ENCODE measurements around the gene LAMA1. TPM values are rescaled to one million over a fixed set of nuclear protein-coding genes. Genes with fewer than 3 reads are reported as not detected.
A peak's percentile ranks its signal among the peaks of the same experiment; 100 is the strongest.

Gene LAMA1
- total RNA-seq, 4 donors from 2014 or later, result 0.48 to 2.9 (median 2.6) TPM; not detected in 1

- Histone ChIP-seq H3K27ac (no peak overlapping the region), H3K4me1 (no peaks in the 10 kb centered on the region), H3K27me3 (no peaks in the 10 kb centered on the region), H3K9me3 (no peaks in the 10 kb centered on the region), H3K4me3 (no peak overlapping the region), H3K36me3 (no peaks in the 10 kb centered on the region)
- peak; percentile 66 for DNase-seq
- intact Hi-C loops (cut with DNase I; ENCODE audit: low total_unique reads), result no loop called here
- 51 to 79% methylated on average over 4 to 16 of the region's 16 CpGs for WGBS, 2 donors (ENCODE audit: low coverage in 1 of 2)
- no peak for TF ChIP-seq EP300 (IDR thresholded peaks at IDR 0.05; ENCODE audit: low read depth)
- TF ChIP-seq, protein P1, sequence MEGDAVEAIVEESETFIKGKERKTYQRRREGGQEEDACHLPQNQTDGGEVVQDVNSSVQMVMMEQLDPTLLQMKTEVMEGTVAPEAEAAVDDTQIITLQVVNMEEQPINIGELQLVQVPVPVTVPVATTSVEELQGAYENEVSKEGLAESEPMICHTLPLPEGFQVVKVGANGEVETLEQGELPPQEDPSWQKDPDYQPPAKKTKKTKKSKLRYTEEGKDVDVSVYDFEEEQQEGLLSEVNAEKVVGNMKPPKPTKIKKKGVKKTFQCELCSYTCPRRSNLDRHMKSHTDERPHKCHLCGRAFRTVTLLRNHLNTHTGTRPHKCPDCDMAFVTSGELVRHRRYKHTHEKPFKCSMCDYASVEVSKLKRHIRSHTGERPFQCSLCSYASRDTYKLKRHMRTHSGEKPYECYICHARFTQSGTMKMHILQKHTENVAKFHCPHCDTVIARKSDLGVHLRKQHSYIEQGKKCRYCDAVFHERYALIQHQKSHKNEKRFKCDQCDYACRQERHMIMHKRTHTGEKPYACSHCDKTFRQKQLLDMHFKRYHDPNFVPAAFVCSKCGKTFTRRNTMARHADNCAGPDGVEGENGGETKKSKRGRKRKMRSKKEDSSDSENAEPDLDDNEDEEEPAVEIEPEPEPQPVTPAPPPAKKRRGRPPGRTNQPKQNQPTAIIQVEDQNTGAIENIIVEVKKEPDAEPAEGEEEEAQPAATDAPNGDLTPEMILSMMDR (IDR thresholded peaks at IDR 0.05), result peak; percentile 47 to 91 (median 66)
- in situ Hi-C loops (cut with MboI; ENCODE audit: low pct_ligation_motif_present in 1 of 4, low pct_unique_long_range_greater_than_20kb in 1 of 4, low sequenced_read_pairs in 3 of 4), result loop anchor here in 2 of 4 donors (5.0 to 25.0 kb wide), 3 partner anchors 100 to 485 kb away; no protein-coding TSS in a partner anchor
These were observed 95.4 kb downstream of the LAMA1 start for GRCh38 chr18:7021994-7022840.

DNA sequence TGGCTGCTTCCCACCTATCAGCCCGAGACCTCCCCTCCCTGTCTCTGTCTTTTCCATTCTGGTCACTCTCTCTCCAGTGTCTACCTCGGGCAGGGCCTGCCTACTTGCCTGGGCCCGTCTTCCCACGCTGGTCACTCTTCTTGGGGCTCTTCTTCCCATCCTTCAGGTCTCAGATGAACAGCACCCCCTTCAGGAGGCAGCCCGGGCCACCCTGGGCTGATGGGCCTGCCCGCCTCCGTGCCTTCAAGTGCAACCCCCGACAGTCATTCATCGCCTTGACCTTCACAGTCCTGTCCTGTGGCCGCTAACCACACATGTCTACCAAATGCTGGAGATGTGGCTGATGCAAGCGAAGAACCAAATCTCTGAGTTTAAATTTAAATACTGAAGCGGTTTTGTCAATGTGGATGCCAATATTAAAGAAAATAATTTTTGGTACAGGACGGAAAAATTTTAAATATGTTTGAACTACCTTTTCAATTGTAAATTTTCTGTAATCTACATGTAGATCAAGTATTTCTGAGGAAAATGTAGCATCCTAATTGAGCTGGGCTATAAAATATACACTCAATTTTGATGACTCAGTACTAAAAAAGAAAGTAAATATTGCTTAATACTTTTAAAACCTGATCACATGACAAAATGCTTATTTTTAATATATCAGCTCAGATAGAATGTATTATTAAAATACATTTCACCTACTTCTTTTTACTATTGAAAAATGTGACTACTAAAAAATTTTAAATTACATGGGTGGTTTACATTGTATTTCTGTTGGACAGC, 96.4 kb downstream of the LAMA1 start:
- no peak overlapping the region for H3K4me3 ChIP-seq
- WGBS, 2 donors (ENCODE audit: low coverage in 1 of 2), result 87 to 90% methylated on average over 5 to 13 of the region's 13 CpGs
- no peaks in the 10 kb centered on the region for H3K27me3 ChIP-seq
- in situ Hi-C loops (cut with MboI; ENCODE audit: low pct_ligation_motif_present in 1 of 4, low pct_unique_long_range_greater_than_20kb in 1 of 4, low sequenced_read_pairs in 3 of 4), result loop anchor here in 2 of 4 donors (5.0 to 25.0 kb wide), 3 partner anchors 99 to 484 kb away; no protein-coding TSS in a partner anchor
- no peak overlapping the region for H3K27ac ChIP-seq
- no peak for DNase-seq
- H3K4me1 ChIP-seq, result no peaks in the 10 kb centered on the region
- intact Hi-C loops (cut with DNase I; ENCODE audit: low total_unique reads), result no loop called here
- no peak for TF ChIP-seq POLR2AphosphoS5 (IDR thresholded peaks at IDR 0.05)
- TF ChIP-seq POLR2A (IDR thresholded peaks at IDR 0.05), result no peak
- TF ChIP-seq, protein P1 (IDR thresholded peaks at IDR 0.05), result no peak
- no peak for TF ChIP-seq EP300 (IDR thresholded peaks at IDR 0.05; ENCODE audit: low read depth)
- H3K36me3 ChIP-seq, result no peaks in the 10 kb centered on the region
- H3K9me3 ChIP-seq, result no peaks in the 10 kb centered on the region

DNA sequence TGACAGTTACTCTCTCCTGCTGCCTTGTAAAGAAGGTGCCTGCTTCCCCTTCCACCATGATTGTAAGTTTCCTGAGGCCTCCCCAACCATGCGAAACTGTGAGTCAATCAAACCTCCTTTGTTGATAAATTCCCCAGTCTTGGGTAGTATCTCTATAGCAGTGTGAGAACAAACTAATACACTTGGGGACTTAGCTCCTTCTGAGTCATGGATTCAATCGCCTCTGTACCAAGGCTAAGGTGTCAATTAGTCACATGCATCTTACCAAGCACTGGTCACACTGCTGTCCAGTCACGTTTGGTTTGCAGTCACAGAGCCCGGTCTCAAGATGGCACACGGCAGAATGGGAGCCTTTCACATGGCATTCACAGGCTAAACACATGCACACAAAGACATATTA, 100.6 kb downstream of the LAMA1 start:
- intact Hi-C loops (cut with DNase I; ENCODE audit: low total_unique reads), result no loop called here
- no peak for DNase-seq
- TF ChIP-seq POLR2A (IDR thresholded peaks at IDR 0.05), result no peak
- TF ChIP-seq, protein P1 (IDR thresholded peaks at IDR 0.05), result no peak
- TF ChIP-seq POLR2AphosphoS5 (IDR thresholded peaks at IDR 0.05), result no peak
- no peak for TF ChIP-seq EP300 (IDR thresholded peaks at IDR 0.05; ENCODE audit: low read depth)
- no peaks in the 10 kb centered on the region for H3K27me3 ChIP-seq
- WGBS, 2 donors (ENCODE audit: low coverage in 1 of 2), result 84% methylated on average over 5 of the region's 5 CpGs; no CpG with 5 or more reads in 1 of the 2 donors
- H3K9me3 ChIP-seq, result no peaks in the 10 kb centered on the region
- in situ Hi-C loops (cut with MboI; ENCODE audit: low pct_ligation_motif_present in 1 of 4, low pct_unique_long_range_greater_than_20kb in 1 of 4, low sequenced_read_pairs in 3 of 4), result loop anchor here in 2 of 4 donors (25.0 kb wide), 2 partner anchors 105 to 480 kb away; no protein-coding TSS in a partner anchor
- no peaks in the 10 kb centered on the region for H3K36me3 ChIP-seq
- no peak overlapping the region for H3K4me3 ChIP-seq
- no peak overlapping the region for H3K27ac ChIP-seq
- no peaks in the 10 kb centered on the region for H3K4me1 ChIP-seq

GRCh38 chr18:7011142-7011541, 106.5 kb downstream of the LAMA1 start:
- in situ Hi-C loops (cut with MboI; ENCODE audit: low pct_ligation_motif_present in 1 of 4, low pct_unique_long_range_greater_than_20kb in 1 of 4, low sequenced_read_pairs in 3 of 4) (loop anchor here in 2 of 4 donors (25.0 kb wide), 2 partner anchors 99 to 474 kb away; no protein-coding TSS in a partner anchor), intact Hi-C loops (cut with DNase I; ENCODE audit: low total_unique reads) (no loop called here)
- H3K4me3 ChIP-seq, result no peak overlapping the region
- H3K4me1 ChIP-seq, result no peaks in the 10 kb centered on the region
- no peaks in the 10 kb centered on the region for H3K27me3 ChIP-seq
- WGBS, 2 donors (ENCODE audit: low coverage in 1 of 2), result 61 to 82% methylated on average over 5 to 19 of the region's 19 CpGs
- DNase-seq, result no peak
- TF ChIP-seq, protein P1 (IDR thresholded peaks at IDR 0.05), result no peak
- no peak for TF ChIP-seq POLR2A (IDR thresholded peaks at IDR 0.05)
- no peak for TF ChIP-seq POLR2AphosphoS5 (IDR thresholded peaks at IDR 0.05)
- TF ChIP-seq EP300 (IDR thresholded peaks at IDR 0.05; ENCODE audit: low read depth), result no peak
- no peak overlapping the region for H3K27ac ChIP-seq
- no peaks in the 10 kb centered on the region for H3K9me3 ChIP-seq
- H3K36me3 ChIP-seq, result no peaks in the 10 kb centered on the region

Measured in transverse colon (tissue), 4 donors.